AG04449 (cell line): ENCODE measurements around the gene ECI2.

Source experiments
- CTCF ChIA-PET: fragments of 350-600 bp; formaldehyde crosslinking; extraction: SDS; loops from one replicate; lab custom pipeline; 2021; ENCODE audit warnings: antibody characterized with exemption; lab: Yijun Ruan, JAX
- POLR2A ChIA-PET: fragments of 400-600, 350-600 bp; formaldehyde crosslinking; extraction: SDS; loops from one replicate; lab custom pipeline; 2020; ENCODE audit warnings: antibody characterized with exemption, inconsistent platforms; lab: Yijun Ruan, JAX
- DNase-seq: peaks from one replicate; pipeline ENCODE4 v3.0.0-alpha.2; 2010; ENCODE audit warnings: low read depth, low spot score
- H3K4me3 ChIP-seq: 2 replicates; pipeline ENCODE4 v1.5.1; 2011; ENCODE audit warnings: low read depth, mild to moderate bottlenecking, control low read depth, low read length
- TF ChIP-seq, protein P1 (sequence below): IDR thresholded peaks from one replicate; pipeline ENCODE4 v1.5.1; 2011; ENCODE audit warnings: mild to moderate bottlenecking, moderate library complexity, low read length, control low read depth, inconsistent platforms; ENCODE audit not compliant: insufficient read depth; ENCODE audit errors: missing control alignments

The ECI2 gene

DNA sequence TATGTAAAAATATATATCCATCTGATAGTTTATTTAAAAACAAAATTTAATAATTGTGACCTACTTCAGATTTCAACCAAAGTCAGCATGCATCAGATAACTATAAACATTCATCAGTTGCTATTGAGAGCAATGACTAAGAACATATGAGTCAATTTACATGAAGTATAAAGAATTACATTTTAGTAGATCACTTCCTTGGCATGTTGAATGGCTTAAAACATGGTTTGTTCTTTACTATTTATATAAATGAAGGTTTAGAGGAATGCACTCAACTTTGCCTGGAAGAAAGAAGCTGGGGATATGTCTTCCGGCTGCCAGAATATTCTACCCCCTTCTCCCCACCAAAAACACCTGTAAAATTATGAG lies 50.1 kb downstream of the ECI2 start:
- CTCF ChIA-PET = interaction anchor here (1.1 to 2.1 kb wide), 2 partner anchors 41 to 125 kb away, joined by 3 to 7 read pairs; no protein-coding TSS in a partner anchor

DNA sequence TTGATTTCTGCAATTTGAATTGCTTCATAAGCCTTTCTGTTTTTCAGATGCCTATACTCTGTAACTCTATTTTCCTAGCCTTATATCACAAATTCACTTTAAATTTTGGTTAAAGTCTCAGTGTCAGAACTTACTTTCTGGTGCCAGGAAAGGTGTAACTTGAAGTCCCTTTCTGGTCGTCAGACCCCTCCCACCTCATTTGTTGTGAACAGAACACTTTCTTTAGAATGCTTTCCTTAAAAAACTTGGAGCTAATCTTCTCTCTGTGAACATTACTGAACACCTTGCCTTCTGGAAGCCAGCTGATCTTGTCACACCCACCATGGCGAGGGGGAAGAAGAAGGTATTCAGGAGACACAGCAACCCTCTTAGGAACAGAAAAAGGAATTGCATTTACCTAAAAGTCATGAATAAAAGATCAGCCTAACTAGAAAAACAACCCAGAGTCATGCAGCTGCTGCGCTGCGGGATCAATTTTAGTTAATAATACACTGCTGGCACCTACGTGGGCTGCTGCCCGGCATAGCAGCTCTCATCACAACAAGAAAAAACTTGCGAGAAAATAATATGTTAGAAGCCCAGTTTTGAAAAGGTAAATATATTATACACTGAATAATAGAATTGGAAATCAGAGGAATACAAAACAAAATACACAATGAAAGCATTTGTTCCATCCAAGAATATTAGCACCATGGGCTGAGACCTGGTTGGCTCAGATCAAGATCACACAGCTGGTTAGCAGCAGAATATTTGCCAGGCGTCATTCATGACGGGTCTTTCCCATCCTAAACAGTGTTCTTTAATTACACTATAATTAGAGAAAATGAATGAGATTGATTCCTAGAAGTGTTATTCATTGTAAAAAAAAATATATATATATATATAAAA lies 50.7 kb downstream of the ECI2 start:
- no peak overlapping the region for H3K4me3 ChIP-seq
- ChIA-PET CTCF (no interaction called here), POLR2A (no interaction called here)
- no peak for DNase-seq
- TF ChIP-seq, protein P1, sequence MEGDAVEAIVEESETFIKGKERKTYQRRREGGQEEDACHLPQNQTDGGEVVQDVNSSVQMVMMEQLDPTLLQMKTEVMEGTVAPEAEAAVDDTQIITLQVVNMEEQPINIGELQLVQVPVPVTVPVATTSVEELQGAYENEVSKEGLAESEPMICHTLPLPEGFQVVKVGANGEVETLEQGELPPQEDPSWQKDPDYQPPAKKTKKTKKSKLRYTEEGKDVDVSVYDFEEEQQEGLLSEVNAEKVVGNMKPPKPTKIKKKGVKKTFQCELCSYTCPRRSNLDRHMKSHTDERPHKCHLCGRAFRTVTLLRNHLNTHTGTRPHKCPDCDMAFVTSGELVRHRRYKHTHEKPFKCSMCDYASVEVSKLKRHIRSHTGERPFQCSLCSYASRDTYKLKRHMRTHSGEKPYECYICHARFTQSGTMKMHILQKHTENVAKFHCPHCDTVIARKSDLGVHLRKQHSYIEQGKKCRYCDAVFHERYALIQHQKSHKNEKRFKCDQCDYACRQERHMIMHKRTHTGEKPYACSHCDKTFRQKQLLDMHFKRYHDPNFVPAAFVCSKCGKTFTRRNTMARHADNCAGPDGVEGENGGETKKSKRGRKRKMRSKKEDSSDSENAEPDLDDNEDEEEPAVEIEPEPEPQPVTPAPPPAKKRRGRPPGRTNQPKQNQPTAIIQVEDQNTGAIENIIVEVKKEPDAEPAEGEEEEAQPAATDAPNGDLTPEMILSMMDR = no peak

More for the DNA sequence above, 50.1 kb downstream of the ECI2 start:
- TF ChIP-seq, protein P1 = no peak
- H3K4me3 ChIP-seq = no peak overlapping the region
- peak; percentile 10 for DNase-seq
- POLR2A ChIA-PET = interaction anchor here (1.2 kb wide), 1 partner anchor 64 kb away, joined by 3 read pairs; a partner anchor contains a TSS

DNA sequence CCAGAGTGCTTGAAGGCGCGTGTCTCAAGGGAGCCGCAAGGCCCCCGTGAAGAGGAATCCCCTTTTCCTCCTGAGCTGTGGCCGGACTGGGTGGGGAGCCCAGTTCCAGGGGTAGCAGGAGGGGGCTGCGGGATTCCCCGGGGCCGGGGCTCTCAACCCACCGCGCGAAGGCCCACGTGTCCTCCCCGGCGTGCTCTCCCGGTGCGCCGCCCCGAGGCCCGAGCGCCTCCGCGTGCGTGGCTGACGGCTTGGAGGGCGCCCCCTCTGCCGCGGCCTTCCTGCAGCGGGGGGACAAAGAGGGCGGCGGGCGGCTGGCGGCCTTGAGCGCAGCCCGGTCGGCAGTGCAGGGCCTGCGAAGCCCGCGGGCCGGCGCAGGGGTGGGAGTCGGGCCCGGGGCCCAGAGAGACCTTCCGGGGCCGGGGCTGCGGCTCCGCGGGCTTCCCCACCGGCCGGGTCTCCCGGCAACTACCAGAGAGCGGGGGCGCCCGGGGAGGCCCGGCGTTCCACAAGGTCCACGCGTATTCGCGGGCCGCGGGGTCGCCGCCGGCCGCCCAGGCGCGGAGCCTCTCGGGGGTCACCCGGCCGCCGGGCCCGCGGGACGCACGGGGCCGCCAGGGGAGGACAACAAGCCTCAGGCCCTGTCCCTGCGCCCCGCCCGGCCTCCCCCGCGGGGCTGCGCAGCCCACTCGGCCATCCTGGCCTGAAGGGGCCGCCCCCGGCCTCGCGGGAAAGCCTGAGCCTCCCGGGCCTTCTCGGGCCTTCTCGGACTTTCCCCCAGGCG lies 56.5 kb downstream of the ECI2 start, which contains the start of gene FAM217A:
Gene FAM217A, minus strand, starts transcription at position 447 of the 781 bp plus-strand sequence. CDS start 1,723 bp downstream, outside the sequence.
- no peak within 1 kb of the TSS for H3K4me3 ChIP-seq
- CTCF ChIA-PET = interaction anchor here (1.4 kb wide), 1 partner anchor 8 kb away, joined by 4 read pairs; no protein-coding TSS in a partner anchor
- DNase-seq = no peak
- POLR2A ChIA-PET = no interaction called here
- TF ChIP-seq, protein P1 = no peak

DNA sequence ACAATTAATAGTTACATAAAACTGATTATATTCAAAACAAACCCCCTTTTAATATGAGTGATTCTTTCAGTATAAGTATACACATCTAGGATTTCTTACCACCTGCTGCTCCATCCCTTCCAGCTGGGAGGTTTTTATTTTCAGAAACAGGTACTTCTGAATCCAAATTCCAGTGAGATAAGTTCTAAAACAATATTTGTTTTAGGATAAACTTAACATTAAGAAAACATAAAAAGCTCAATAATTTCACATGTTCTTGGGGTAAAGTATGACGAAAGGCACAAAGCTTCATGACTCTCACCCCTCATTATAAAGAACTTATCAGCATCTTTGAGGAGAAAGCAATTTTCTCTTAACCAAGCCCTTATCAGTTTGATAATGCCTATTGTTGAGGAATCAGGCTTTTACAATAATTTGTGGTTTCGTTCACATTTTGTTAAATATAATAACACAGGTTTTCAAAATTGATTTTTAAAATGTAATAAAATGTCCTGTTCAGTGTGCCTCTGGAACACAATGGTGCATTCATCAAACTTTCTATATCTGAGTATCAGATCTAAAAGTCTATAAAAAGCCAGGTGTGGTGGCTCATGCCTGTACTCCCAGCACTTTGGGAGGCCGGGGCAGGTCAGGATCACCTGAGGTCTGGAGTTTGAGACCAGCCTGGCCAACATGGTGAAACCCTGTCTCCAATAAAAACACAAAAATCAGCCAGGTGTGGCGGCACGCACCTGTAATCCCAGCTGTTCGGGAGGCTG lies 60.7 kb downstream of the ECI2 start:
- ChIA-PET POLR2A (no interaction called here), CTCF (interaction anchor here (0.9 to 1.0 kb wide), 2 partner anchors 10 to 136 kb away, joined by 3 to 4 read pairs; no protein-coding TSS in a partner anchor)
- no peak for DNase-seq
- TF ChIP-seq, protein P1 = no peak
- H3K4me3 ChIP-seq = no peak overlapping the region

DNA sequence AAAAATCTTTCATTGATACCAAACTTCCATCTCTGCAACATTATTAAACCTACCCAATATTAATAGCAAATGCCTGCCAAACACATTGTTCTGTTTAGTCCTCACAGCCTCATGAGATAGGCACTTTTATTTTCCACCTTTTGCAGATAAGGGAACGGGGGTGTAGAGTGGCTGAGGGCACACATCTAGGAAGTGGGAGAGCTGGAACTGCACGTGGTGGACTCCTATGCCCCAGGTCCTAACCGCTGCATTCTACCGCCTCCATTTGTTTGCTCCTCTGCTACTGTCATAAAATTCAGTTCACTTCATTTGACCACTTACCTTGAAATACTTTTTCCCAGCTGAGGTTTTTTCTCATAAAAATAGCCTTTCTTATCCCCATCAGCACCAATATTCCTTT lies 64.0 kb downstream of the ECI2 start:
- TF ChIP-seq, protein P1 = no peak
- POLR2A ChIA-PET = no interaction called here
- no peak for DNase-seq
- CTCF ChIA-PET = no interaction called here
- no peak overlapping the region for H3K4me3 ChIP-seq
